Gastrocnemius medialis (tissue), 4 donors: Measurements from ENCODE around the gene TMPRSS4. TPM values are rescaled to one million over a fixed set of nuclear protein-coding genes. Genes with fewer than 3 reads are reported as not detected.

Source experiments
- ATAC-seq, 2 donors: fragments of 150-250 bp; one replicate each; pipeline ENCODE4 v1.9.1; 2016
- DNase-seq, 2 donors: peaks; one replicate each; pipeline ENCODE4 v3.0.0-alpha.2; 2019
- H3K27ac ChIP-seq, 4 donors: fragments of 200-600 bp; sonication (generic); 1 replicate in 1 of 4; 2 replicates in 3 of 4; pipeline ENCODE4 v1.5.1; 2016 to 2018; ENCODE audit warnings: mild to moderate bottlenecking in 2 of 4, moderate library complexity in 1 of 4
- H3K27me3 ChIP-seq, 3 donors: fragments of 200-600 bp; sonication (generic) in 2 of 3; 1 replicate in 1 of 3; 2 replicates in 2 of 3; pipeline versions ENCODE4 v1.5.1 to v1.6.0; 2016 to 2019; ENCODE audit warnings: mild to moderate bottlenecking in 1 of 3, moderate library complexity in 1 of 3
- H3K36me3 ChIP-seq, 2 donors: fragments of 200-600 bp; sonication (generic) in 1 of 2; one replicate each; pipeline ENCODE4 v1.5.1; 2017 to 2018
- H3K4me1 ChIP-seq, 2 donors: fragments of 200-600 bp; sonication (generic) in 1 of 2; one replicate each; pipeline ENCODE4 v1.5.1; 2016 to 2017; ENCODE audit warnings: mild to moderate bottlenecking in 2 of 2
- H3K4me3 ChIP-seq, 4 donors: fragments of 200-600 bp; sonication (generic) in 3 of 4; 1 replicate in 1 of 4; 2 replicates in 3 of 4; pipeline ENCODE4 v1.5.1; 2016 to 2019; ENCODE audit warnings: mild to moderate bottlenecking in 2 of 4
- H3K9me3 ChIP-seq, 3 donors: fragments of 200-600 bp; sonication (generic) in 2 of 3; 1 replicate in 1 of 3; 2 replicates in 2 of 3; pipeline ENCODE4 v1.5.1; 2016 to 2019
- CTCF ChIP-seq, 5 experiments: fragments of 450-650 bp in 3 of 5; fragments of 200-600 bp in 2 of 5; sonication (generic) in 2 of 5; IDR thresholded peaks in 4 of 5; conservative IDR thresholded peaks in 1 of 5; 1 replicate in 4 of 5; 2 replicates in 1 of 5; pipeline ENCODE4 v1.5.1; 2016 to 2019; ENCODE audit warnings: antibody characterized with exemption in 5 of 5, mild to moderate bottlenecking in 3 of 5, moderate library complexity in 3 of 5
- POLR2A ChIP-seq, 2 donors: fragments of 450-650 bp; IDR thresholded peaks; one replicate each; pipeline ENCODE4 v1.6.1; 2017; ENCODE audit warnings: antibody characterized with exemption in 2 of 2, mild to moderate bottlenecking in 2 of 2, moderate library complexity in 2 of 2
- in situ Hi-C, 4 donors: fragments of 200-750 bp; cut with MboI; loops; one replicate each; pipeline versions ENCODE4 v1.15.0 to v1.8.0; 2017; ENCODE audit warnings: low sequenced_read_pairs in 4 of 4
- intact Hi-C: fragments of 100-400 bp; cut with DNase I; formaldehyde crosslinking; loops from one replicate; pipeline ENCODE4 v1.15.1; 2023; ENCODE audit warnings: low total_unique reads
- total RNA-seq, 4 donors: library from RNA; depleted of rRNA; stranded (reverse); fragments of >200 nt; gene quantifications; one replicate each; pipeline versions ENCODE4 v1.1.0 to v1.2.3, GENCODE V29; 2016

Gene TMPRSS4
- total RNA-seq, 4 donors from 2014 or later, result 1.1 TPM; not detected in 3

- H3K27me3 ChIP-seq, result no peaks in the 10 kb centered on the region
- no peaks in the 10 kb centered on the region for H3K9me3 ChIP-seq
- no peak for TF ChIP-seq CTCF (IDR thresholded peaks at IDR 0.05 in 4 of 5, conservative IDR thresholded peaks at IDR 0.05 in 1 of 5)
- H3K36me3 ChIP-seq, result no peaks in the 10 kb centered on the region
- ATAC-seq, result no peak
- DNase-seq, result no peak
- intact Hi-C loops, result no loop called here
- H3K4me3 ChIP-seq, result no peak overlapping the region
- peaks cover 9 to 16% of the 10 kb centered on the region in 2 donors for H3K4me1 ChIP-seq
- H3K27ac ChIP-seq, result no peak overlapping the region
- in situ Hi-C loops, result no loop called here
These were observed 2.6 kb downstream of the TMPRSS4 start for GRCh38 chr11:118079491-118079890.

- in situ Hi-C loops, result no loop called here
- no peak for TF ChIP-seq CTCF (IDR thresholded peaks at IDR 0.05 in 4 of 5, conservative IDR thresholded peaks at IDR 0.05 in 1 of 5)
- TF ChIP-seq POLR2A (IDR thresholded peaks at IDR 0.05), result no peak
- Histone ChIP-seq H3K36me3 (no peaks in the 10 kb centered on the region), H3K27me3 (no peaks in the 10 kb centered on the region), H3K4me1 (peaks cover 13 to 17% of the 10 kb centered on the region in 2 donors), H3K9me3 (no peaks in the 10 kb centered on the region), H3K27ac (no peak overlapping the region), H3K4me3 (no peak overlapping the region)
- no peak for DNase-seq
- ATAC-seq, result no peak
- intact Hi-C loops, result no loop called here
These were observed 3.4 kb downstream of the TMPRSS4 start for GRCh38 chr11:118080296-118080695.

GRCh38 chr11:118081241-118081958 lies 4.5 kb downstream of the TMPRSS4 start:
- intact Hi-C loops (no loop called here), in situ Hi-C loops (no loop called here)
- H3K27me3 ChIP-seq, result no peaks in the 10 kb centered on the region
- peaks cover 13 to 17% of the 10 kb centered on the region in 2 donors for H3K4me1 ChIP-seq
- ATAC-seq (no peak), DNase-seq (no peak)
- no peaks in the 10 kb centered on the region for H3K36me3 ChIP-seq
- no peak for TF ChIP-seq CTCF (IDR thresholded peaks at IDR 0.05 in 4 of 5, conservative IDR thresholded peaks at IDR 0.05 in 1 of 5)
- TF ChIP-seq POLR2A (IDR thresholded peaks at IDR 0.05), result no peak
- H3K27ac ChIP-seq, result no peak overlapping the region
- H3K9me3 ChIP-seq, result no peaks in the 10 kb centered on the region
- no peak overlapping the region for H3K4me3 ChIP-seq

GRCh38 chr11:118082880-118083552 lies 6.1 kb downstream of the TMPRSS4 start:
- in situ Hi-C loops, result no loop called here
- Histone ChIP-seq H3K4me1 (peaks cover 13 to 17% of the 10 kb centered on the region in 2 donors), H3K27ac (peak overlapping the region in 3 of 4 donors; percentile 4 to 77 (median 21)), H3K9me3 (no peaks in the 10 kb centered on the region), H3K4me3 (no peak overlapping the region), H3K36me3 (no peaks in the 10 kb centered on the region), H3K27me3 (no peaks in the 10 kb centered on the region)
- DNase-seq (no peak), ATAC-seq (no peak)
- intact Hi-C loops, result no loop called here
- no peak for TF ChIP-seq POLR2A (IDR thresholded peaks at IDR 0.05)
- TF ChIP-seq CTCF (IDR thresholded peaks at IDR 0.05 in 4 of 5, conservative IDR thresholded peaks at IDR 0.05 in 1 of 5), result no peak
